Karpas-422 (cell line): ENCODE data around the gene RBPJ. TPM values are rescaled to one million over a fixed set of nuclear protein-coding genes. Genes with fewer than 3 reads are reported as not detected.

Experiments used
- DNase-seq: peaks from one replicate; pipeline ENCODE4 v3.0.0-alpha.2; 2015
- H2AFZ ChIP-seq: fragments of 200-600 bp; sonication (generic); 2 replicates; pipeline ENCODE4 v1.6.1; 2014; ENCODE audit warnings: antibody characterized with exemption, low read length, mixed read lengths
- H3K27ac ChIP-seq: fragments of 200-600 bp; sonication (generic); 2 replicates; pipeline ENCODE4 v1.5.1; 2014; ENCODE audit warnings: mild to moderate bottlenecking, low read length, moderate library complexity
- H3K27me3 ChIP-seq: fragments of 200-600 bp; sonication (generic); 2 replicates; pipeline ENCODE4 v1.6.1; 2014; ENCODE audit warnings: low read length, mixed read lengths
- H3K36me3 ChIP-seq: fragments of 200-600 bp; sonication (generic); 2 replicates; pipeline ENCODE4 v1.6.1; 2014; ENCODE audit warnings: low read length, mixed read lengths; ENCODE audit not compliant: insufficient read depth
- H3K4me1 ChIP-seq: fragments of 200-600 bp; sonication (generic); 2 replicates; pipeline ENCODE4 v1.6.1; 2014; ENCODE audit warnings: mild to moderate bottlenecking, low read length, mixed read lengths
- H3K4me2 ChIP-seq: fragments of 200-600 bp; sonication (generic); 2 replicates; pipeline ENCODE4 v1.6.1; 2014; ENCODE audit warnings: low read length, low read depth, mild to moderate bottlenecking; ENCODE audit not compliant: poor library complexity, severe bottlenecking
- H3K4me3 ChIP-seq: fragments of 200-600 bp; sonication (generic); 2 replicates; pipeline ENCODE4 v1.5.1; 2014; ENCODE audit warnings: mild to moderate bottlenecking, antibody characterized with exemption, low read length, mixed read lengths
- H3K79me2 ChIP-seq: fragments of 200-600 bp; sonication (generic); 2 replicates; pipeline ENCODE4 v1.6.1; 2014; ENCODE audit warnings: mild to moderate bottlenecking, low read length, mixed read lengths
- H3K9ac ChIP-seq: fragments of 200-600 bp; sonication (generic); 2 replicates; pipeline ENCODE4 v1.6.0; 2014; ENCODE audit warnings: low read length
- H3K9me2 ChIP-seq: fragments of 200-600 bp; sonication (generic), shearing (Covaris generic); replicated peaks from 2 replicates; pipeline ENCODE4 v1.6.0; 2014; ENCODE audit warnings: mild to moderate bottlenecking, low read length, moderate library complexity; ENCODE audit not compliant: insufficient read depth
- H3K9me3 ChIP-seq: fragments of 300-700, 200-600 bp; sonication (generic); 2 replicates; pipeline ENCODE4 v1.6.1; 2014; ENCODE audit warnings: low read length, mixed read lengths
- H4K20me1 ChIP-seq: fragments of 200-600 bp; sonication (generic); 2 replicates; pipeline ENCODE4 v1.6.1; 2014; ENCODE audit warnings: mild to moderate bottlenecking, antibody characterized with exemption, low read length, low read depth; ENCODE audit not compliant: insufficient read depth
- total RNA-seq: library from RNA; depleted of rRNA; stranded (reverse); fragments of >200 nt; shearing (Covaris generic); gene quantifications from 2 replicates; pipeline ENCODE4 v1.2.3, GENCODE V29; 2014; ENCODE audit warnings: low replicate concordance

Gene RBPJ
- total RNA-seq, 1 experiment from 2014 or later: 36.8 TPM

GRCh38 chr4:26323821-26324220 is 3.0 kb downstream of the RBPJ start:
- peaks cover 23% of the 10 kb centered on the region for H3K4me1 ChIP-seq
- H3K9ac ChIP-seq: no peak overlapping the region
- DNase-seq: no peak
- no peak overlapping the region for H3K4me3 ChIP-seq
- peaks cover 59% of the 10 kb centered on the region for H3K79me2 ChIP-seq
- no peak overlapping the region for H3K4me2 ChIP-seq
- no peaks in the 10 kb centered on the region for H3K9me3 ChIP-seq
- H3K36me3 ChIP-seq: no peaks in the 10 kb centered on the region
- no peaks in the 10 kb centered on the region for H3K9me2 ChIP-seq
- H3K27ac ChIP-seq: no peak overlapping the region
- H4K20me1 ChIP-seq: peaks cover 50% of the 10 kb centered on the region
- H3K27me3 ChIP-seq: no peaks in the 10 kb centered on the region
- no peak overlapping the region for H2AFZ ChIP-seq

- Histone ChIP-seq H3K9ac (no peak overlapping the region), H3K79me2 (peaks cover 64% of the 10 kb centered on the region), H3K9me3 (no peaks in the 10 kb centered on the region), H2AFZ (no peak overlapping the region), H3K27me3 (no peaks in the 10 kb centered on the region), H3K27ac (no peak overlapping the region), H3K4me1 (peaks cover 16% of the 10 kb centered on the region), H3K4me3 (no peak overlapping the region), H3K4me2 (no peak overlapping the region), H4K20me1 (peaks cover 55% of the 10 kb centered on the region), H3K36me3 (no peaks in the 10 kb centered on the region), H3K9me2 (no peaks in the 10 kb centered on the region)
- peak; percentile 76 for DNase-seq
These were observed 4.4 kb downstream of the RBPJ start for GRCh38 chr4:26325191-26325590.

- Histone ChIP-seq H3K4me3 (no peak overlapping the region), H2AFZ (no peak overlapping the region), H3K9ac (no peak overlapping the region), H3K27ac (no peak overlapping the region), H3K9me3 (no peaks in the 10 kb centered on the region), H3K79me2 (peaks cover 75% of the 10 kb centered on the region), H3K4me1 (peaks cover 16% of the 10 kb centered on the region), H3K27me3 (no peaks in the 10 kb centered on the region), H3K9me2 (no peaks in the 10 kb centered on the region), H3K4me2 (no peak overlapping the region), H4K20me1 (peaks cover 66% of the 10 kb centered on the region), H3K36me3 (no peaks in the 10 kb centered on the region)
- DNase-seq: no peak
These were observed 6.0 kb downstream of the RBPJ start for GRCh38 chr4:26326791-26327190.

- Histone ChIP-seq H3K9me3 (no peaks in the 10 kb centered on the region), H3K9ac (no peak overlapping the region), H3K4me2 (no peak overlapping the region), H3K36me3 (no peaks in the 10 kb centered on the region; the same call in 1 of the 2 replicates), H3K27me3 (no peaks in the 10 kb centered on the region), H3K9me2 (no peaks in the 10 kb centered on the region), H3K4me3 (no peak overlapping the region), H2AFZ (no peak overlapping the region), H3K27ac (no peak overlapping the region), H3K4me1 (0 out of 2 replicates have a peak, but pooled peaks cover 3% of the 10 kb centered on the region), H3K79me2 (peaks cover 73% of the 10 kb centered on the region), H4K20me1 (peaks cover 61% of the 10 kb centered on the region)
- peak; percentile 82 for DNase-seq
These were observed 9.5 kb downstream of the RBPJ start for GRCh38 chr4:26330186-26330787.

- Histone ChIP-seq H3K36me3 (no peaks in the 10 kb centered on the region; the same call in 1 of the 2 replicates), H4K20me1 (peaks cover 58% of the 10 kb centered on the region), H2AFZ (no peak overlapping the region), H3K79me2 (peaks cover 68% of the 10 kb centered on the region), H3K9me2 (no peaks in the 10 kb centered on the region), H3K27me3 (no peaks in the 10 kb centered on the region), H3K27ac (no peak overlapping the region), H3K9ac (no peak overlapping the region), H3K9me3 (no peaks in the 10 kb centered on the region), H3K4me3 (no peak overlapping the region), H3K4me1 (0 out of 2 replicates have a peak, but pooled peaks cover 3% of the 10 kb centered on the region), H3K4me2 (no peak overlapping the region)
- DNase-seq: no peak
These were observed 10.1 kb downstream of the RBPJ start for GRCh38 chr4:26330946-26331345.

- Histone ChIP-seq H3K4me3 (no peak overlapping the region), H3K27me3 (no peaks in the 10 kb centered on the region), H3K36me3 (no peaks in the 10 kb centered on the region; the same call in 1 of the 2 replicates), H3K9me2 (no peaks in the 10 kb centered on the region), H3K4me2 (no peak overlapping the region), H3K9ac (no peak overlapping the region), H4K20me1 (peaks cover 63% of the 10 kb centered on the region), H3K4me1 (0 out of 2 replicates have a peak, but pooled peaks cover 3% of the 10 kb centered on the region), H3K79me2 (peaks cover 70% of the 10 kb centered on the region), H3K27ac (no peak overlapping the region), H2AFZ (no peak overlapping the region), H3K9me3 (no peaks in the 10 kb centered on the region)
- DNase-seq: no peak
These were observed 10.7 kb downstream of the RBPJ start for GRCh38 chr4:26331380-26331950.

- no peaks in the 10 kb centered on the region for H3K27me3 ChIP-seq
- H4K20me1 ChIP-seq: peaks cover 59% of the 10 kb centered on the region
- DNase-seq: no peak
- H3K27ac ChIP-seq: no peak overlapping the region
- H3K4me1 ChIP-seq: 0 out of 2 replicates have a peak, but pooled peaks cover 3% of the 10 kb centered on the region
- peaks cover 56% of the 10 kb centered on the region for H3K79me2 ChIP-seq
- no peaks in the 10 kb centered on the region for H3K9me2 ChIP-seq
- H3K9ac ChIP-seq: no peak overlapping the region
- H3K9me3 ChIP-seq: no peaks in the 10 kb centered on the region
- no peak overlapping the region for H3K4me2 ChIP-seq
- H3K36me3 ChIP-seq: no peaks in the 10 kb centered on the region; the same call in 1 of the 2 replicates
- H2AFZ ChIP-seq: no peak overlapping the region
- no peak overlapping the region for H3K4me3 ChIP-seq
These were observed 13.6 kb downstream of the RBPJ start for GRCh38 chr4:26334366-26334765.

- no peak overlapping the region for H3K27ac ChIP-seq
- H2AFZ ChIP-seq: no peak overlapping the region
- H3K4me1 ChIP-seq: no peaks in the 10 kb centered on the region
- no peak for DNase-seq
- H3K9me3 ChIP-seq: no peaks in the 10 kb centered on the region
- no peak overlapping the region for H3K4me2 ChIP-seq
- no peak overlapping the region for H3K9ac ChIP-seq
- H3K4me3 ChIP-seq: no peak overlapping the region
- no peaks in the 10 kb centered on the region; the same call in 1 of the 2 replicates for H3K36me3 ChIP-seq
- H4K20me1 ChIP-seq: peaks cover 54% of the 10 kb centered on the region
- H3K27me3 ChIP-seq: no peaks in the 10 kb centered on the region
- peaks cover 45% of the 10 kb centered on the region for H3K79me2 ChIP-seq
- H3K9me2 ChIP-seq: no peaks in the 10 kb centered on the region
These were observed 16.8 kb downstream of the RBPJ start for GRCh38 chr4:26337612-26338011.
